AG04450 (cell line): Measurements from ENCODE around the gene KLK5. TPM values are rescaled to one million over a fixed set of nuclear protein-coding genes. Genes with fewer than 3 reads are reported as not detected.

Experiments
- CTCF ChIA-PET: fragments of 300-600, 350-600 bp; formaldehyde crosslinking; extraction: SDS; loops from one replicate; lab custom pipeline; 2022; ENCODE audit warnings: antibody characterized with exemption, inconsistent platforms; lab: Charles Lee
- POLR2A ChIA-PET: fragments of 350-600 bp; formaldehyde crosslinking; extraction: SDS; loops from one replicate; lab custom pipeline; 2021; ENCODE audit warnings: antibody characterized with exemption, inconsistent platforms; lab: Yijun Ruan, JAX
- DNase-seq: peaks from one replicate; pipeline ENCODE4 v3.0.0-alpha.2; 2011; ENCODE audit warnings: low read depth, low spot score
- H3K27ac ChIP-seq: one replicate; pipeline ENCODE4 v1.5.1; 2012; ENCODE audit warnings: low read depth, low read length, control low read depth
- H3K27me3 ChIP-seq: one replicate; pipeline ENCODE4 v1.6.0; 2012; ENCODE audit warnings: low read length; ENCODE audit not compliant: control insufficient read depth, insufficient read depth
- H3K4me3 ChIP-seq: 2 replicates; pipeline ENCODE4 v1.5.1; 2011; ENCODE audit warnings: mild to moderate bottlenecking, low read depth, low read length, control low read depth
- H3K9me3 ChIP-seq: 2 replicates; pipeline ENCODE4 v1.5.1; 2012; ENCODE audit warnings: low read length; ENCODE audit not compliant: control insufficient read depth, insufficient read depth
- CTCF ChIP-seq: IDR thresholded peaks from 2 replicates; pipeline ENCODE4 v1.5.1; 2011; ENCODE audit warnings: low read depth, low read length, control low read depth, inconsistent platforms
- polyA plus RNA-seq: library from polyadenylated mRNA; depleted of rRNA; stranded (reverse); fragments of >200 nt; gene quantifications from 2 replicates; pipeline ENCODE4 v1.2.3, GENCODE V29; 2011

Gene KLK5
- polyA plus RNA-seq, 1 experiment = not detected

GRCh38 chr19:50983625-50984292, 30.9 kb upstream of the KLK5 start, which contains the start of gene KLK7:
KLK7 (minus strand) TSS chr19:50983917; CDS start chr19:50982399, 1,518 bp downstream.
- H3K27ac ChIP-seq = no peak within 1 kb of the TSS
- DNase-seq = no peak
- H3K27me3 ChIP-seq = no peaks in the 10 kb centered on the region
- no peak within 1 kb of the TSS for H3K4me3 ChIP-seq
- H3K9me3 ChIP-seq = peaks cover 3% of the 10 kb centered on the region; the same call in 1 of the 2 replicates
- TF ChIP-seq CTCF = no peak
- CTCF ChIA-PET = no interaction called here
- POLR2A ChIA-PET = no interaction called here

- CTCF ChIA-PET = no interaction called here
- no peak for TF ChIP-seq CTCF
- DNase-seq = no peak
- Histone ChIP-seq H3K9me3 (peaks cover 3% of the 10 kb centered on the region; the same call in 1 of the 2 replicates), H3K4me3 (no peak overlapping the region), H3K27ac (no peak overlapping the region), H3K27me3 (no peaks in the 10 kb centered on the region)
- POLR2A ChIA-PET = no interaction called here
Observed at GRCh38 chr19:50982186-50982585, 29.3 kb upstream of the KLK5 start.

GRCh38 chr19:50981587-50982146, 28.8 kb upstream of the KLK5 start:
- Histone ChIP-seq H3K27ac (no peak overlapping the region), H3K4me3 (no peak overlapping the region), H3K27me3 (no peaks in the 10 kb centered on the region), H3K9me3 (peaks cover 3% of the 10 kb centered on the region; the same call in 1 of the 2 replicates)
- CTCF ChIA-PET = no interaction called here
- DNase-seq = no peak
- no peak for TF ChIP-seq CTCF
- POLR2A ChIA-PET = no interaction called here

- CTCF ChIA-PET = no interaction called here
Observed at GRCh38 chr19:50980208-50980607, 27.4 kb upstream of the KLK5 start.

More at GRCh38 chr19:50980208-50980607, 27.4 kb upstream of the KLK5 start:
- no peaks in the 10 kb centered on the region for H3K27me3 ChIP-seq
- TF ChIP-seq CTCF = no peak
- DNase-seq = no peak
- POLR2A ChIA-PET = no interaction called here
- H3K4me3 ChIP-seq = no peak overlapping the region
- H3K27ac ChIP-seq = no peak overlapping the region
- H3K9me3 ChIP-seq = peaks cover 3% of the 10 kb centered on the region; the same call in 1 of the 2 replicates
